IMR-90 (cell line): ENCODE measurements around the gene AP1S1. TPM values are rescaled to one million over a fixed set of nuclear protein-coding genes. Genes with fewer than 3 reads are reported as not detected.

Experiments used
- ATAC-seq: fragments of 200-7000 bp; cut with Tn5 transposase; 2 replicates; pipeline ENCODE4 v1.9.1; 2020; ENCODE audit warnings: low read depth, mild to moderate bottlenecking, moderate library complexity
- BruUV-seq: library from RNA; stranded (reverse); fragments of 400-500 nt; replicated peaks from 2 replicates; lab custom pipeline; 2021; lab: Mats Ljungman, UMichigan
- CTCF ChIA-PET: fragments of 300-600 bp; formaldehyde crosslinking; extraction: SDS; loops from one replicate; lab custom pipeline; 2021; ENCODE audit warnings: antibody characterized with exemption; lab: Yijun Ruan, JAX
- POLR2A ChIA-PET: fragments of 300-600 bp; sonication (Branson Sonifier 250); formaldehyde crosslinking; loops from one replicate; lab custom pipeline; 2022; ENCODE audit warnings: antibody characterized with exemption; ENCODE audit not compliant: unreplicated experiment; lab: Charles Lee
- DNase-seq: peaks from one replicate; pipeline ENCODE4 v3.0.0; 2013
- H2AFZ ChIP-seq: replicated peaks from 2 replicates; pipeline ENCODE3; 2013; ENCODE audit warnings: low read length, mild to moderate bottlenecking; ENCODE audit not compliant: poor library complexity
- H2AK5ac ChIP-seq: 2 replicates; pipeline ENCODE4 v1.6.1; 2013; ENCODE audit warnings: low read depth, low read length, inconsistent platforms
- H2AK9ac ChIP-seq: replicated peaks from 2 replicates; pipeline ENCODE3; 2013; ENCODE audit warnings: mild to moderate bottlenecking, low read depth, low read length, moderate library complexity; ENCODE audit not compliant: poor library complexity
- H2BK120ac ChIP-seq: 2 replicates; pipeline ENCODE4 v1.6.1; 2013; ENCODE audit warnings: low read depth, low read length, inconsistent platforms
- H2BK15ac ChIP-seq: 3 replicates; pipeline ENCODE4 v1.6.1; 2013; ENCODE audit warnings: low read depth, low read length, inconsistent platforms
- H2BK20ac ChIP-seq: 2 replicates; pipeline ENCODE4 v1.6.1; 2013; ENCODE audit warnings: low read depth, mild to moderate bottlenecking, inconsistent platforms, low read length, moderate library complexity
- H2BK5ac ChIP-seq: 2 replicates; pipeline ENCODE4 v1.6.1; 2013; ENCODE audit warnings: mild to moderate bottlenecking, low read depth, low read length, inconsistent platforms; ENCODE audit not compliant: poor library complexity, severe bottlenecking
- H3K14ac ChIP-seq: replicated peaks from 2 replicates; pipeline ENCODE4 v1.6.1; 2013; ENCODE audit warnings: low read depth, low read length, inconsistent platforms
- H3K18ac ChIP-seq: 2 replicates; pipeline ENCODE4 v1.6.1; 2013; ENCODE audit warnings: low read depth, low read length, control low read depth
- H3K23ac ChIP-seq: 2 replicates; pipeline ENCODE4 v1.6.1; 2013; ENCODE audit warnings: low read depth, low read length, inconsistent platforms
- H3K27ac ChIP-seq: 2 replicates; pipeline ENCODE4 v1.5.1; 2013; ENCODE audit warnings: mild to moderate bottlenecking, control low read depth, low read length; ENCODE audit not compliant: insufficient read depth
- H3K27me3 ChIP-seq: 2 replicates; pipeline ENCODE4 v1.6.1; 2013; ENCODE audit warnings: low read length; ENCODE audit not compliant: control insufficient read depth, insufficient read depth
- H3K36me3 ChIP-seq: 2 replicates; pipeline ENCODE4 v1.6.1; 2013; ENCODE audit warnings: low read length, mixed read lengths; ENCODE audit not compliant: control insufficient read depth, insufficient read depth
- H3K4ac ChIP-seq: 2 replicates; pipeline ENCODE4 v1.6.1; 2013; ENCODE audit warnings: low read depth, low read length, inconsistent platforms
- H3K4me1 ChIP-seq: 2 replicates; pipeline ENCODE4 v1.6.1; 2013; ENCODE audit warnings: low read length, mixed read lengths; ENCODE audit not compliant: control insufficient read depth, insufficient read depth
- H3K4me2 ChIP-seq: 2 replicates; pipeline ENCODE4 v1.6.1; 2013; ENCODE audit warnings: low read depth, mild to moderate bottlenecking, control low read depth, low read length, moderate library complexity
- H3K4me3 ChIP-seq: 2 replicates; pipeline ENCODE4 v1.5.1; 2013; ENCODE audit warnings: low read depth, mild to moderate bottlenecking, control low read depth, low read length, moderate library complexity; ENCODE audit not compliant: insufficient read depth
- H3K56ac ChIP-seq: 2 replicates; pipeline ENCODE4 v1.6.1; 2013; ENCODE audit warnings: low read length, inconsistent platforms; ENCODE audit not compliant: insufficient read depth; ENCODE audit errors: extremely low read depth
- H3K79me1 ChIP-seq, 2 experiments: 2 replicates each; pipeline ENCODE4 v1.6.1; 2013; ENCODE audit warnings: low read length in 2 of 2, inconsistent platforms in 1 of 2, low read depth in 1 of 2
- H3K9ac ChIP-seq: 2 replicates; pipeline ENCODE4 v1.6.1; 2013; ENCODE audit warnings: low read depth, low read length, control low read depth
- H3K9me1 ChIP-seq: 2 replicates; pipeline ENCODE4 v1.6.1; 2013; ENCODE audit warnings: low read length, inconsistent platforms; ENCODE audit not compliant: insufficient read depth
- H3K9me3 ChIP-seq: 2 replicates; pipeline ENCODE4 v1.6.1; 2013; ENCODE audit warnings: low read length; ENCODE audit not compliant: control insufficient read depth, insufficient read depth
- H4K20me1 ChIP-seq: 2 replicates; pipeline ENCODE4 v1.6.1; 2013; ENCODE audit warnings: low read length, inconsistent platforms; ENCODE audit not compliant: insufficient read depth
- H4K5ac ChIP-seq: 2 replicates; pipeline ENCODE4 v1.6.1; 2013; ENCODE audit warnings: mild to moderate bottlenecking, low read depth, low read length, control low read depth
- H4K8ac ChIP-seq, 2 experiments: 2 replicates each; pipeline ENCODE4 v1.6.1; 2013; ENCODE audit warnings: low read depth in 2 of 2, low read length in 2 of 2, control low read depth in 1 of 2, inconsistent platforms in 1 of 2
- H4K91ac ChIP-seq: 2 replicates; pipeline ENCODE4 v1.6.1; 2013; ENCODE audit warnings: low read depth, low read length, inconsistent platforms; ENCODE audit not compliant: insufficient read depth
- RAD21 ChIP-seq: IDR thresholded peaks from 2 replicates; pipeline ENCODE4 v1.6.1; 2012; ENCODE audit warnings: low read length, improper control_type of control experiment
- USF2 ChIP-seq: fragments of 150-350 bp; IDR thresholded peaks from 2 replicates; pipeline ENCODE4 v1.6.1; 2017; ENCODE audit warnings: mild to moderate bottlenecking, antibody characterized with exemption, low read length, low read depth
- WGBS, 2 experiments: methylation state at CpG; one replicate each; pipeline versions ENCODE4 v1.1.5 to v1.1.7; 2013; ENCODE audit warnings: missing lambda C conversion rate in 2 of 2; ENCODE audit not compliant: insufficient read length in 1 of 2; ENCODE audit errors: extremely low coverage in 2 of 2; 5-methylcytosine and 5-hydroxymethylcytosine counted together
- dilution Hi-C: fragments of 300-500 bp; cut with HindIII; formaldehyde crosslinking; loops from one replicate; pipeline ENCODE4 v1.14.3; 2018; ENCODE audit warnings: low sequenced_read_pairs; ENCODE audit not compliant: unreplicated experiment
- in situ Hi-C: fragments of 300-500 bp; cut with MboI; formaldehyde crosslinking; loops from 3 replicates; pipeline ENCODE4 v1.14.3; 2019; ENCODE audit warnings: low sequenced_read_pairs, inconsistent platforms, mixed read lengths
- intact Hi-C: fragments of 100-400 bp; cut with micrococcal nuclease; formaldehyde crosslinking; loops from 2 replicates; pipeline ENCODE4 v1.10.0; 2022
- polyA plus RNA-seq, 3 experiments: library from polyadenylated mRNA; depleted of rRNA; stranded (reverse); fragments of >200 nt; gene quantifications; 2 replicates each; pipeline ENCODE4 v1.2.3, GENCODE V29; 2012; ENCODE audit warnings: low replicate concordance in 1 of 3
- total RNA-seq: library from RNA; depleted of rRNA; stranded (reverse); fragments of >200 nt; gene quantifications from 2 replicates; pipeline ENCODE4 v1.2.3, GENCODE V29; 2012
- TF ChIP-seq, protein P1 (sequence below): conservative IDR thresholded peaks from 2 replicates; pipeline ENCODE4 v1.5.1; 2012; ENCODE audit warnings: mild to moderate bottlenecking, low read depth, low read length, improper control_type of control experiment

AP1S1 gene
- total and polyA plus RNA-seq, 2 of the 4 experiments (the other 2 are of a cell fraction) = 187 to 295 TPM

DNA sequence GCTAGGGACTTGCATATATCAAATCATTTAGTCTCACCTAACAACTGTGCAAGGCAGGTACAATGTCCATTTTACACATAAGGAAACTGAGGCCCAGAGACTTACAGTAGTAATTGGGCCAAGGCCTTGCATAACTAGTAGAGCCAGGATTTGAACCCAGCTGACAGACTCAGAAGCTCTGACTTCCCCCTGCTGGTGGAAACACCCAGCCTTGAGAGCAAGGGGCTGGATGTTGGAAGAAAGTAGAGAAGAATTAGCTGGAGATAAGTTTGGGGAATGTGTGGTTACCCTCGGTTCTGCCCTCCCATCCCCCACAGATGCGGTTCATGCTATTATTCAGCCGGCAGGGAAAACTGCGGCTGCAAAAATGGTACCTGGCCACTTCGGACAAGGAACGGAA is 2.0 kb downstream of the AP1S1 start:
- no peak overlapping the region for H3K27ac ChIP-seq
- no peak overlapping the region for H3K9ac ChIP-seq
- H3K56ac ChIP-seq = no peak overlapping the region
- H2BK20ac ChIP-seq = no peak overlapping the region
- no peak overlapping the region; the same call in 1 of the 2 replicates for H3K4ac ChIP-seq
- no peak overlapping the region for H4K8ac ChIP-seq
- no peak overlapping the region for H3K18ac ChIP-seq
- no peaks in the 10 kb centered on the region for H3K9me3 ChIP-seq
- no peak overlapping the region for H2BK5ac ChIP-seq
- intact Hi-C loops (no loop called here), in situ Hi-C loops (no loop called here), dilution Hi-C loops (no loop called here)
- 0 out of 2 replicates have a peak overlapping the region, but pooled peaks have one; percentile 26 for H3K23ac ChIP-seq
- H4K5ac ChIP-seq = no peak overlapping the region
- peaks cover 10 to 38% of the 10 kb centered on the region in 2 experiments for H3K79me1 ChIP-seq
- no TSS peak for BruUV-seq
- peaks cover 3% of the 10 kb centered on the region for H3K9me1 ChIP-seq
- WGBS, 2 experiments = no CpG with 5 or more reads among the region's 6 CpGs
- no peak for DNase-seq
- CTCF ChIA-PET = interaction anchor here (0.6 to 2.8 kb wide), 5 partner anchors 12 to 126 kb away, joined by 3 to 10 read pairs (median 8); no protein-coding TSS in a partner anchor
- no peaks in the 10 kb centered on the region for H3K27me3 ChIP-seq
- no peak overlapping the region for H2AFZ ChIP-seq
- TF ChIP-seq, protein P1, sequence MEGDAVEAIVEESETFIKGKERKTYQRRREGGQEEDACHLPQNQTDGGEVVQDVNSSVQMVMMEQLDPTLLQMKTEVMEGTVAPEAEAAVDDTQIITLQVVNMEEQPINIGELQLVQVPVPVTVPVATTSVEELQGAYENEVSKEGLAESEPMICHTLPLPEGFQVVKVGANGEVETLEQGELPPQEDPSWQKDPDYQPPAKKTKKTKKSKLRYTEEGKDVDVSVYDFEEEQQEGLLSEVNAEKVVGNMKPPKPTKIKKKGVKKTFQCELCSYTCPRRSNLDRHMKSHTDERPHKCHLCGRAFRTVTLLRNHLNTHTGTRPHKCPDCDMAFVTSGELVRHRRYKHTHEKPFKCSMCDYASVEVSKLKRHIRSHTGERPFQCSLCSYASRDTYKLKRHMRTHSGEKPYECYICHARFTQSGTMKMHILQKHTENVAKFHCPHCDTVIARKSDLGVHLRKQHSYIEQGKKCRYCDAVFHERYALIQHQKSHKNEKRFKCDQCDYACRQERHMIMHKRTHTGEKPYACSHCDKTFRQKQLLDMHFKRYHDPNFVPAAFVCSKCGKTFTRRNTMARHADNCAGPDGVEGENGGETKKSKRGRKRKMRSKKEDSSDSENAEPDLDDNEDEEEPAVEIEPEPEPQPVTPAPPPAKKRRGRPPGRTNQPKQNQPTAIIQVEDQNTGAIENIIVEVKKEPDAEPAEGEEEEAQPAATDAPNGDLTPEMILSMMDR = 0 out of 2 replicates have a peak, but pooled peaks have one; percentile 21
- TF ChIP-seq RAD21 = 0 out of 2 replicates have a peak, but pooled peaks have one; percentile 7
- no peak for TF ChIP-seq USF2
- H3K14ac ChIP-seq = no peak overlapping the region
- H2BK120ac ChIP-seq = no peak overlapping the region
- no peak overlapping the region for H4K91ac ChIP-seq
- H2BK15ac ChIP-seq = no peak overlapping the region
- H3K4me3 ChIP-seq = no peak overlapping the region
- H3K4me1 ChIP-seq = peaks cover 7% of the 10 kb centered on the region
- peaks cover 7% of the 10 kb centered on the region; the same call in 1 of the 2 replicates for H4K20me1 ChIP-seq
- H2AK9ac ChIP-seq = peak overlapping the region; percentile 9
- no peak overlapping the region for H2AK5ac ChIP-seq
- H3K4me2 ChIP-seq = no peak overlapping the region
- H3K36me3 ChIP-seq = peaks cover 27% of the 10 kb centered on the region
- POLR2A ChIA-PET = interaction anchor here (0.6 kb wide), 2 partner anchors 10 to 48 kb away, joined by 5 to 11 read pairs; no protein-coding TSS in a partner anchor
- no peak for ATAC-seq
